Erythroblast (primary cell): Measurements from ENCODE around the gene PTPRN.

Experiments
- GATA1 ChIP-seq: IDR thresholded peaks from 2 replicates; pipeline ENCODE4 v1.6.1; 2011; ENCODE audit warnings: low read depth, mild to moderate bottlenecking, control low read depth, low read length, moderate library complexity
- POLR2A ChIP-seq: IDR thresholded peaks from 2 replicates; pipeline ENCODE4 v1.6.1; 2011; ENCODE audit warnings: mild to moderate bottlenecking, low read length

- TF ChIP-seq POLR2A (no peak), GATA1 (no peak)
Measured at GRCh38 chr2:219285894-219286425, 23.2 kb downstream of the PTPRN start.
